ENCODE data around the gene MARCHF9.

DNA sequence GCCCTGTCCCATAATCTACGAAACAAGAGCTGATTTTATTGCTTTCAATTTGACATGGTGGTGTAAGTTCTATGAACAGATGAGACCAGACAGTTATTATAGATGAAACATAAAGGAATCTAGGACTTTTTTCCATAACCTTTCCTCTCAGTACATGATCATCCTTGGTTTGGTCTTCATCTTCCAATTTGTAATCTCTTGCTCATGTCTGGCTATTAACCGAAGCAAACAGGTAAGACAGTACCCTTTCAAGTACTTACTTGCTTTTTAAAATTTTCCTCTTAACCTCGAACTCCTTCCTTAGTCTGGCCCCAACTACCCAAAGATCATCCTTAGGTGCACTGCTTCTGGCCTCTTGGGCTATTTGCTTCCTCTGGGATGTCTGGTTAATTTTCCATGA is 8.9 kb upstream of the MARCHF9 start:
- TF ChIP-seq, protein P1, sequence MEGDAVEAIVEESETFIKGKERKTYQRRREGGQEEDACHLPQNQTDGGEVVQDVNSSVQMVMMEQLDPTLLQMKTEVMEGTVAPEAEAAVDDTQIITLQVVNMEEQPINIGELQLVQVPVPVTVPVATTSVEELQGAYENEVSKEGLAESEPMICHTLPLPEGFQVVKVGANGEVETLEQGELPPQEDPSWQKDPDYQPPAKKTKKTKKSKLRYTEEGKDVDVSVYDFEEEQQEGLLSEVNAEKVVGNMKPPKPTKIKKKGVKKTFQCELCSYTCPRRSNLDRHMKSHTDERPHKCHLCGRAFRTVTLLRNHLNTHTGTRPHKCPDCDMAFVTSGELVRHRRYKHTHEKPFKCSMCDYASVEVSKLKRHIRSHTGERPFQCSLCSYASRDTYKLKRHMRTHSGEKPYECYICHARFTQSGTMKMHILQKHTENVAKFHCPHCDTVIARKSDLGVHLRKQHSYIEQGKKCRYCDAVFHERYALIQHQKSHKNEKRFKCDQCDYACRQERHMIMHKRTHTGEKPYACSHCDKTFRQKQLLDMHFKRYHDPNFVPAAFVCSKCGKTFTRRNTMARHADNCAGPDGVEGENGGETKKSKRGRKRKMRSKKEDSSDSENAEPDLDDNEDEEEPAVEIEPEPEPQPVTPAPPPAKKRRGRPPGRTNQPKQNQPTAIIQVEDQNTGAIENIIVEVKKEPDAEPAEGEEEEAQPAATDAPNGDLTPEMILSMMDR (IDR thresholded peaks at IDR 0.05): no peak
- no peak for TF ChIP-seq TP53 (CRISPR knock-in tag; IDR thresholded peaks at IDR 0.05)
- TF ChIP-seq, protein P2, sequence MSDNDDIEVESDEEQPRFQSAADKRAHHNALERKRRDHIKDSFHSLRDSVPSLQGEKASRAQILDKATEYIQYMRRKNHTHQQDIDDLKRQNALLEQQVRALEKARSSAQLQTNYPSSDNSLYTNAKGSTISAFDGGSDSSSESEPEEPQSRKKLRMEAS (CRISPR knock-in tag; IDR thresholded peaks at IDR 0.05): no peak
- TF ChIP-seq ELF4 (CRISPR knock-in tag; IDR thresholded peaks at IDR 0.05; ENCODE audit: low read depth): no peak
- TF ChIP-seq, protein P3, sequence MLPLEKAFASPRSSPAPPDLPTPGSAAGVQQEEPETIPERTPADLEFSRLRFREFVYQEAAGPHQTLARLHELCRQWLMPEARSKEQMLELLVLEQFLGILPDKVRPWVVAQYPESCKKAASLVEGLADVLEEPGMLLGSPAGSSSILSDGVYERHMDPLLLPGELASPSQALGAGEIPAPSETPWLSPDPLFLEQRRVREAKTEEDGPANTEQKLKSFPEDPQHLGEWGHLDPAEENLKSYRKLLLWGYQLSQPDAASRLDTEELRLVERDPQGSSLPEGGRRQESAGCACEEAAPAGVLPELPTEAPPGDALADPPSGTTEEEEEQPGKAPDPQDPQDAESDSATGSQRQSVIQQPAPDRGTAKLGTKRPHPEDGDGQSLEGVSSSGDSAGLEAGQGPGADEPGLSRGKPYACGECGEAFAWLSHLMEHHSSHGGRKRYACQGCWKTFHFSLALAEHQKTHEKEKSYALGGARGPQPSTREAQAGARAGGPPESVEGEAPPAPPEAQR (CRISPR knock-in tag; IDR thresholded peaks at IDR 0.05): no peak
- no peak for TF ChIP-seq FOXP1 (CRISPR knock-in tag; IDR thresholded peaks at IDR 0.05; ENCODE audit: borderline replicate concordance)
